WI38 (cell line): ENCODE results near the gene CALCOCO1.

ENCODE experiments used
- H3K4me3 ChIP-seq: 2 replicates; pipeline ENCODE4 v1.5.1; 2011; ENCODE audit warnings: low read depth, mild to moderate bottlenecking, control low read depth, low read length
- TF ChIP-seq, protein P1 (sequence below): IDR thresholded peaks from 2 replicates; pipeline ENCODE4 v1.5.1; 2012; ENCODE audit warnings: low read depth, mild to moderate bottlenecking, control low read depth, low read length

CALCOCO1 gene

DNA sequence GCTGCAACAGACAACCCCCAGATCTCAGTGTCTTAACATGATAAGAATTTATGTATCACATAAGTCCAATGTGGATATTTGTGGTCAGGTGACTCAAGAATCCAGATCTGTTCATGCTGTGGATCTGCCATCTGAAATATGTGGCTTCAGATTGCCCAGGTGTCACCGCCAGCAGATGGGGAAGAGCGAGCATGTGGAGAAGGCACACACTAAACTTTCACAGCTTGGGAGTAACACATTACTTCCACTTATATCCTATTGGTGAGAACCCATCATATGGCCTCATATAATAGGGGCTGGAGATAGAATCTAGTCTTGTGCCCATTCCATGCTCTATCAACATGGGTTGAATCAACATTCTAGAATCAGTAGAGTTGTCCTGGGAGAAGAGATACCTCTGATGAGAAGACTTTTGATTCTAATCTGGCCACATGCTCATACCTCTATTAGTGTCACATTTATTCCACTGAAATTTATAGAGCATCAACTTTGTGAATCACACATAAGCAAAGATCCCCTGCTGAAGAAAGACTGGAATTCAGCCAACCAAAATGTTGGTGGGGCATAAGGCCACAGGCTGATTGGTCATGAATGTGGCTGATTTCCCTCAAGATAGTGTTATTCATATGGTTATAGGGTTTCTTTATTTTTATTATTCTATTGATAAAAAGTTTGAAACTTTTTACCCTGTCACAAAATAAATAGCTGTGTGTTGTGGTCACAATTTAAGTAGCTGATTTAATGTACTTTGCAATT is 6.0 kb upstream of the CALCOCO1 start:
- H3K4me3 ChIP-seq = no peak overlapping the region
- TF ChIP-seq, protein P1, sequence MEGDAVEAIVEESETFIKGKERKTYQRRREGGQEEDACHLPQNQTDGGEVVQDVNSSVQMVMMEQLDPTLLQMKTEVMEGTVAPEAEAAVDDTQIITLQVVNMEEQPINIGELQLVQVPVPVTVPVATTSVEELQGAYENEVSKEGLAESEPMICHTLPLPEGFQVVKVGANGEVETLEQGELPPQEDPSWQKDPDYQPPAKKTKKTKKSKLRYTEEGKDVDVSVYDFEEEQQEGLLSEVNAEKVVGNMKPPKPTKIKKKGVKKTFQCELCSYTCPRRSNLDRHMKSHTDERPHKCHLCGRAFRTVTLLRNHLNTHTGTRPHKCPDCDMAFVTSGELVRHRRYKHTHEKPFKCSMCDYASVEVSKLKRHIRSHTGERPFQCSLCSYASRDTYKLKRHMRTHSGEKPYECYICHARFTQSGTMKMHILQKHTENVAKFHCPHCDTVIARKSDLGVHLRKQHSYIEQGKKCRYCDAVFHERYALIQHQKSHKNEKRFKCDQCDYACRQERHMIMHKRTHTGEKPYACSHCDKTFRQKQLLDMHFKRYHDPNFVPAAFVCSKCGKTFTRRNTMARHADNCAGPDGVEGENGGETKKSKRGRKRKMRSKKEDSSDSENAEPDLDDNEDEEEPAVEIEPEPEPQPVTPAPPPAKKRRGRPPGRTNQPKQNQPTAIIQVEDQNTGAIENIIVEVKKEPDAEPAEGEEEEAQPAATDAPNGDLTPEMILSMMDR = no peak

DNA sequence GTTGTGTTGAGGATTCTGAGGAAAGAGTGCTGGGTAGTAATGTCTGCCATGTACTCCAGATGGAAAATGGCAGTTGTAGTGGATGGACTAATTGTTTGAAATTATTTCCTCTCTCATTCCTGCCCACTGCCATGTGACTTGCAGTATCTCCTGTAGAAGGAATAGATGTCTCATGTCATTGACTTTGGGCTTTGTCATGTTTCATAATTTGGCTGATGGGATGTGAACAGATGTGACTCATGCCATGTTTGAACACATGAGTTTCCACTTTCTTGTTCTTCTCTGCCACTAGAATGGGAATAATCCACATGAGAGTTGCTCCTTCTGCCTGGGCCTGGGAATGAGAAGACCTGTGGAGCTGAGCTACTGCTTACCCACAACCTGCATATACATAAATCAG is 2.4 kb upstream of the CALCOCO1 start:
- H3K4me3 ChIP-seq = no peak overlapping the region
- TF ChIP-seq, protein P1 = no peak

DNA sequence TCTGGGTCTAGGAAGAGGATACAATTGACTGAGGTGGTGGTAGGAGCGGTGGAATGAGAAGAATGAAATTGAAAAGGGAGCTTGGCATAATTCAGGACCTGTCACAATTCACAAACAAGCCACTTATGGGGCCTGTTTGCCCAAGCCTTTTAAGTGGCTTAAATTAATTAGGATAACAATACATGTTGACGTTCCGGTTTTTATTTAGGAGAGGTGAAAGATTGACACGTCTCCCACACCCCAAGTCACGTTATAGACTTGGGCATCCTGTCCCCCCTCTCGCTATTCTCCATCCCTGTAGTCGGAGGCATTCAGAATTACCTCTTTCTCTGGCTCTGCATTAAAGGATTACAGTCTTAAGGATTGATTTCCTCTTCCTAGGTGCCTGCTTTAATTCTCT is 954 bp upstream of the CALCOCO1 start:
- TF ChIP-seq, protein P1 = no peak
- peak overlapping the region; percentile 98; the same call in 1 of the 2 replicates for H3K4me3 ChIP-seq

DNA sequence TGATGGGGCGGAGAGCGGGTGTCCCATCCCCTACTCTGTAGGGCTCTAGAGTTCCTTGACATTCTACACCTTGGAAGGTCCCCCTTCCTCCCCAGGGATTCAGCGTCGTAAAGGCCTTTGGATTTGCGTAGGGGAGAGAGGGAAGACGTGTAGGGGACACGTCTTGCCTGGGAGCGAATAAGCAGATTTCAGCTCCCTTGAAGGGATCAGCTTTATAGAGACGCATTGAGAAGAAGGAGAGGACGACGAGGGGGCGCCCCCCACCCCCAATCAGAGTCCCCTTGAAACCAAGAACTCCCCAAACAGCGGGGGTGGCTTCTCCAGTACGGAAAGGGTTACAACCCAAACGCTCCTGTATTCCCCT is 324 bp downstream of the CALCOCO1 start:
- TF ChIP-seq, protein P1 = no peak
- peak overlapping the region; percentile 98 for H3K4me3 ChIP-seq

DNA sequence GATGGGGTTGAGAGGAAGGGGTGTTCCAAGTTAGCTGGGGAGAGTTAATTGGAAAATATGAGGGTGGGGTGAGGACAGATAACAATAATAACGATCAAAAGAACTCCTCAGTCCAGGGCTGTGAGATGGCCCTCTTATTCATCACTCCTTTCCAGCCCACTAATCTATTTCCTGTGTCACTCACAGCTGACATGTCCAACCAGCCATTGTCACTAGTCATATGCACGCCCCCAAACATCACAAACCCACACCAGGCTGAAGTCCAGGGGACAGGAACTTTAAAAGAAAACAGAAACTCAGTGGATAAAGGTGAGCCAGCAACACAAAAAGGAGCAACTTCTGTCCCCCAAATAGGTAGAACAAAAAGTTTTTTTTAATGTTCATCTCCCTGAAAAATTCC is 911 bp downstream of the CALCOCO1 start:
- H3K4me3 ChIP-seq = peak overlapping the region; percentile 98
- TF ChIP-seq, protein P1 = no peak

DNA sequence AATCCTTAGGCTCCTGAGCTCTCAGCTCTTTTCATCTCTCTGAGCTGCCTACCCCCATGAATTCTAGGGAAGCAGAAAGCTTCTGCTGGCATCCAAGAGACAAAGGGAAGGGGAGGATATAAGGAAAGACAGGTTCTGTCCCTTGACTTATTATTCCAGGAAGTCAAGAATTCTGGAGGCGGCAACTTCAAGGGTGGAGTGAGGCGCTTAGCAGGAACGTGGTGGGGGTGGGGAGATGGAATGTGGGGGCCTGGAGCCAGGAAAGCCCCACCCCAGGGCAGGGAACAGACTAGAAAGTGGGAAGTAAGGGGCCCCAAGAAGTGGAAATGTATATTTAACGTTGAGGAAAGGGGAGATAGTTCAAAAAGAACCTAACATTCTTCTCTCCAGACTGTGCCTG is 1.4 kb downstream of the CALCOCO1 start:
- TF ChIP-seq, protein P1 = no peak
- H3K4me3 ChIP-seq = peak overlapping the region; percentile 98

DNA sequence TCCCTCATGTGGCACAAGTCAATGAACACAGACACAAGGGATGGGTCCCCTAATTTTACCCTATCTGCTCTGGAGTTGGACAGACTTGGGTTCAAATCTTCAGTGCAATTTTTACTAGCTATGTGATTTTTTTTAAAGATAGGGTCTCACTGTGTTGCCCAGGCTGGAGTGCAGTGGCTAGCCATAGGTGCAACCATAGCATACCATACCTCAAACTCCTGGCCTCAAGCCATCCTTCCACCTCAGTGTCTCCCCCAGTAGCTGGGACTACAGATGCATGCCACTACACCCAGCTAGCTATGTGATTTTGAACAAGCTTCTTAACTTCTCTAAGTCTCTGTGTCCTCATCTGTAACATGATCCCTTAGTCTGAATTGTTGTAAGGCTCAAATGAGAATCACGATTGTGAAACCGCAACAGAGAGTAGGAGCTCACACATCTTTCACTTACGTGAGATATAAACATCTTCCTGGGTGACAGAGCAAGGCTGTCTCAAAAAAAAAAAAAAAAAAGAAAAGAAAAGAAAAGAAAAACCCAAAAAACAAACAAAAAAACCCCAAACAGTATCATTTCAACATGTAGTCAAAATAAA is 4.7 kb downstream of the CALCOCO1 start:
- TF ChIP-seq, protein P1 = no peak
- no peak overlapping the region for H3K4me3 ChIP-seq
